Sigmoid colon (tissue), 4 donors: Measurements from ENCODE around the gene ST6GALNAC1.

ENCODE experiments used
- CTCF ChIP-seq, 4 experiments: fragments of 450-650 bp in 3 of 4; fragments of 200-600 bp in 1 of 4; IDR thresholded peaks; one replicate each; pipeline ENCODE4 v1.5.1; 2016 to 2019; ENCODE audit warnings: antibody characterized with exemption in 4 of 4, mild to moderate bottlenecking in 3 of 4, moderate library complexity in 2 of 4
- POLR2A ChIP-seq, 2 donors: fragments of 450-650 bp; IDR thresholded peaks; one replicate each; pipeline ENCODE4 v1.6.1; 2016; ENCODE audit warnings: antibody characterized with exemption in 2 of 2, mild to moderate bottlenecking in 2 of 2, moderate library complexity in 2 of 2
- POLR2AphosphoS5 ChIP-seq, 4 donors: sonication (generic); formaldehyde crosslinking; IDR thresholded peaks; one replicate each; pipeline ENCODE4 v1.6.1; 2017; ENCODE audit warnings: antibody characterized with exemption in 4 of 4

- TF ChIP-seq CTCF (IDR thresholded peaks at IDR 0.05) (no peak), POLR2AphosphoS5 (IDR thresholded peaks at IDR 0.05) (no peak), POLR2A (IDR thresholded peaks at IDR 0.05) (no peak)
Observed at GRCh38 chr17:76627510-76627909, 16.0 kb downstream of the ST6GALNAC1 start.
